Breast epithelium (tissue), 3 donors: ENCODE data around the gene PAQR6.

ENCODE experiments used
- POLR2A ChIP-seq: fragments of 450-650 bp; IDR thresholded peaks from one replicate; pipeline ENCODE4 v1.6.1; 2016; ENCODE audit warnings: antibody characterized with exemption, mild to moderate bottlenecking, moderate library complexity
- POLR2AphosphoS5 ChIP-seq, 3 donors: sonication (generic); formaldehyde crosslinking; IDR thresholded peaks; one replicate each; pipeline ENCODE4 v1.6.1; 2017; ENCODE audit warnings: antibody characterized with exemption in 3 of 3
- TF ChIP-seq, protein P1 (sequence below), 3 donors: fragments of 450-650 bp; IDR thresholded peaks; one replicate each; pipeline ENCODE4 v1.5.1; 2016 to 2017; ENCODE audit warnings: antibody characterized with exemption in 3 of 3, mild to moderate bottlenecking in 3 of 3, moderate library complexity in 3 of 3

DNA sequence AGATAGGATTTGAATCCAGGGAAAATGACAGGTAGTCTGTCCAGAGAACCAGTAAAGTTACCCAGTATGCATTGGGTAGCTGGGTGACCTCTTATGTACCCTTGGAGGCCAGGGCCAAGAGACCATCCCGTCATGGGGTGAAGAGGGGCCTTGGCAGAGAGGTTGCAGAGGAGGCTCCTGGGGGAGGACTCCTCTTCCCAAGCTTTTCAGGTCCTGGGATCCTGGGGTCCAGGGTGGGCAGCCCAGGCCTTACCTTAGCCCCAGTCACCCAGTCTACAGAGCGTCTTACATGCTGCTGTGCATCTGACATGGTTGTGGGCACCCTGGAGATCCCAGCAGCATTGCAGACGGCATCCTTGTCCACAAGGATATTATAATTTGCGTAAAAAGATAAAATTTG is 21.1 kb downstream of the PAQR6 start:
- TF ChIP-seq, protein P1, sequence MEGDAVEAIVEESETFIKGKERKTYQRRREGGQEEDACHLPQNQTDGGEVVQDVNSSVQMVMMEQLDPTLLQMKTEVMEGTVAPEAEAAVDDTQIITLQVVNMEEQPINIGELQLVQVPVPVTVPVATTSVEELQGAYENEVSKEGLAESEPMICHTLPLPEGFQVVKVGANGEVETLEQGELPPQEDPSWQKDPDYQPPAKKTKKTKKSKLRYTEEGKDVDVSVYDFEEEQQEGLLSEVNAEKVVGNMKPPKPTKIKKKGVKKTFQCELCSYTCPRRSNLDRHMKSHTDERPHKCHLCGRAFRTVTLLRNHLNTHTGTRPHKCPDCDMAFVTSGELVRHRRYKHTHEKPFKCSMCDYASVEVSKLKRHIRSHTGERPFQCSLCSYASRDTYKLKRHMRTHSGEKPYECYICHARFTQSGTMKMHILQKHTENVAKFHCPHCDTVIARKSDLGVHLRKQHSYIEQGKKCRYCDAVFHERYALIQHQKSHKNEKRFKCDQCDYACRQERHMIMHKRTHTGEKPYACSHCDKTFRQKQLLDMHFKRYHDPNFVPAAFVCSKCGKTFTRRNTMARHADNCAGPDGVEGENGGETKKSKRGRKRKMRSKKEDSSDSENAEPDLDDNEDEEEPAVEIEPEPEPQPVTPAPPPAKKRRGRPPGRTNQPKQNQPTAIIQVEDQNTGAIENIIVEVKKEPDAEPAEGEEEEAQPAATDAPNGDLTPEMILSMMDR (IDR thresholded peaks at IDR 0.05) = no peak
- no peak for TF ChIP-seq POLR2AphosphoS5 (IDR thresholded peaks at IDR 0.05)
- no peak for TF ChIP-seq POLR2A
